K562 (cell line): ENCODE data around the gene AADAC. TPM values are rescaled to one million over a fixed set of nuclear protein-coding genes. Genes with fewer than 3 reads are reported as not detected.
A peak's percentile ranks its signal among the peaks of the same experiment; 100 is the strongest.

Source experiments
- ATAC-seq: fragments of 200-7000 bp; cut with Tn5 transposase; 3 replicates; pipeline ENCODE4 v1.9.1; 2020; ENCODE audit warnings: moderate library complexity
- BruUV-seq: library from RNA; stranded (reverse); fragments of 400-500 nt; replicated peaks from 2 replicates; lab custom pipeline; 2021; lab: Mats Ljungman, UMichigan
- CTCF ChIA-PET: fragments of 300-600 bp; formaldehyde crosslinking; extraction: SDS; loops from one replicate; lab custom pipeline; 2021; ENCODE audit warnings: low intra/inter-chr PET ratio; lab: Yijun Ruan, JAX
- POLR2A ChIA-PET: fragments of 300-600, 350-650 bp; sonication (Branson Sonifier 250); formaldehyde crosslinking; extraction: SDS; loops from one replicate; lab custom pipeline; 2021; ENCODE audit warnings: antibody characterized with exemption, inconsistent platforms; lab: Yijun Ruan, JAX
- DNase-seq, 4 experiments: peaks; one replicate each; pipeline versions ENCODE4 v3.0.0 to v3.0.0-alpha.2; 2011 to 2018; ENCODE audit warnings: low spot score in 3 of 4, mixed read lengths in 3 of 4; ENCODE audit errors: extremely low read depth in 1 of 4
- FAIRE-seq: peaks from 2 replicates; lab custom pipeline; 2011; peaks lifted over from hg19 to GRCh38; lab: Jason Lieb, UNC
- H2AFZ ChIP-seq: 2 replicates; pipeline ENCODE4 v1.6.0; 2011; ENCODE audit warnings: low read depth, low read length, control low read depth, inconsistent platforms
- H3K27ac ChIP-seq: fragments of 200-600 bp; 3 replicates; pipeline ENCODE4 v1.8.0; 2011; ENCODE audit warnings: low read depth, mild to moderate bottlenecking, control low read depth, inconsistent platforms, low read length, moderate library complexity, mixed read lengths; ENCODE audit errors: extremely low read depth
- H3K27me3 ChIP-seq, 2 experiments: fragments of 300-600 bp in 1 of 2; 2 replicates in 1 of 2; 3 replicates in 1 of 2; pipeline versions ENCODE4 v1.6.0 to v1.8.0; 2011; ENCODE audit warnings: inconsistent platforms in 2 of 2, low read length in 2 of 2, mild to moderate bottlenecking in 1 of 2, mixed read lengths in 1 of 2, moderate library complexity in 1 of 2; ENCODE audit not compliant: control insufficient read depth in 2 of 2, insufficient read depth in 2 of 2
- H3K36me3 ChIP-seq: fragments of 300-600 bp; 3 replicates; pipeline ENCODE4 v1.8.0; 2011; ENCODE audit warnings: mild to moderate bottlenecking, low read length, inconsistent platforms; ENCODE audit not compliant: control insufficient read depth, insufficient read depth
- H3K4me1 ChIP-seq, 2 experiments: fragments of 200-600 bp in 1 of 2; replicated peaks in 1 of 2; 2 replicates in 1 of 2; 3 replicates in 1 of 2; pipeline versions ENCODE4 v1.5.1 to v1.8.0; 2011; ENCODE audit warnings: inconsistent platforms in 2 of 2, low read length in 2 of 2, mild to moderate bottlenecking in 1 of 2, mixed read lengths in 1 of 2, moderate library complexity in 1 of 2; ENCODE audit not compliant: control insufficient read depth in 2 of 2, insufficient read depth in 2 of 2
- H3K4me2 ChIP-seq: 2 replicates; pipeline ENCODE4 v1.6.1; 2011; ENCODE audit warnings: low read length, control low read depth, inconsistent platforms, mixed read lengths; ENCODE audit not compliant: insufficient read depth
- H3K4me3 ChIP-seq: fragments of 200-600 bp; sonication (generic), shearing (Covaris generic); 2 replicates; pipeline ENCODE4 v1.5.1; 2016; ENCODE audit warnings: control low read depth, inconsistent platforms
- H3K79me2 ChIP-seq: fragments of 200-600 bp; 3 replicates; pipeline ENCODE4 v1.8.0; 2011; ENCODE audit warnings: low read length, inconsistent platforms; ENCODE audit not compliant: control insufficient read depth, insufficient read depth
- H3K9ac ChIP-seq, 2 experiments: 2 replicates each; pipeline versions ENCODE4 v1.6.0 to v1.6.1; 2011; ENCODE audit warnings: low read depth in 2 of 2, low read length in 2 of 2, control low read depth in 1 of 2, inconsistent platforms in 1 of 2, mild to moderate bottlenecking in 1 of 2, mixed read lengths in 1 of 2; ENCODE audit not compliant: insufficient read depth in 1 of 2
- H3K9me1 ChIP-seq: one replicate; pipeline ENCODE4 v1.6.0; 2011; ENCODE audit warnings: inconsistent platforms, mild to moderate bottlenecking, low read length, moderate library complexity; ENCODE audit not compliant: control insufficient read depth, insufficient read depth
- H3K9me3 ChIP-seq: replicated peaks from 2 replicates; pipeline ENCODE4 v1.5.1; 2011; ENCODE audit warnings: low read depth, low read length, inconsistent platforms; ENCODE audit not compliant: control insufficient read depth, insufficient read depth
- H4K20me1 ChIP-seq: replicated peaks from 2 replicates; pipeline ENCODE4 v1.6.1; 2011; ENCODE audit warnings: low read length, inconsistent platforms, mixed read lengths; ENCODE audit not compliant: control insufficient read depth, insufficient read depth
- CREM ChIP-seq: IDR thresholded peaks from 2 replicates; pipeline ENCODE4 v1.6.1; 2014; ENCODE audit warnings: antibody characterized with exemption, low read depth
- E2F3 ChIP-seq: fragments of 250-450 bp; sonication (Bioruptor Pico); IDR thresholded peaks from 2 replicates; pipeline ENCODE4 v1.4.0; 2020; ENCODE audit warnings: mild to moderate bottlenecking
- MAZ ChIP-seq, 2 experiments: fragments of 450-650 bp in 1 of 2; sonication (generic) in 1 of 2; formaldehyde crosslinking; IDR thresholded peaks in 1 of 2; conservative IDR thresholded peaks in 1 of 2; 2 replicates each; pipeline versions ENCODE4 v1.4.0 to v1.5.0; 2020; ENCODE audit warnings: mild to moderate bottlenecking in 1 of 2, missing genetic modification reagents in 1 of 2
- RFX5 ChIP-seq: IDR thresholded peaks from 2 replicates; pipeline ENCODE4 v1.6.1; 2011; ENCODE audit warnings: low read depth, mild to moderate bottlenecking, improper control_type of control experiment, low read length
- ZNF717 ChIP-seq: fragments of 250-450 bp; sonication (Bioruptor Pico); IDR thresholded peaks from 2 replicates; pipeline ENCODE4 v1.5.0; 2021
- WGBS: fragments of 100-300 bp; shearing (Covaris generic); methylation state at CpG from one replicate; pipeline ENCODE4 v1.1.6; 2016; ENCODE audit warnings: low coverage, mixed read lengths; ENCODE audit not compliant: insufficient coverage; ENCODE audit errors: missing lambda C conversion rate; 5-methylcytosine and 5-hydroxymethylcytosine counted together
- in situ Hi-C: fragments of 300-500 bp; cut with MboI; formaldehyde crosslinking; loops from 4 replicates; pipeline ENCODE4 v1.15.0; 2018; ENCODE audit warnings: inconsistent platforms, mixed read lengths
- intact Hi-C: fragments of 100-400 bp; cut with micrococcal nuclease; formaldehyde crosslinking; loops from 2 replicates; pipeline ENCODE4 v1.14.2; 2022
- polyA plus RNA-seq, 8 experiments: library from polyadenylated mRNA; depleted of rRNA in 4 of 8; stranded (reverse) in 5 of 8; unstranded in 3 of 8; fragments of >200 nt; fragmentation: Nextera tagmentation in 2 of 8; fragmentation: Illumina TruSeq in 1 of 8; extraction: Ambion mirVana in 2 of 8; extraction: Trizol in 1 of 8; gene quantifications; 2 replicates each; pipeline versions ENCODE4 v1.2.1 to v1.2.3, GENCODE V29; 2011 to 2014; ENCODE audit warnings: inconsistent platforms in 1 of 8, missing spikeins in 1 of 8
- total RNA-seq, 7 experiments: library from RNA; depleted of rRNA in 6 of 7; stranded (reverse); fragments of >200 nt in 6 of 7; fragmentation: Illumina TruSeq in 2 of 7; extraction: Trizol in 2 of 7; gene quantifications; 2 replicates each; pipeline versions ENCODE4 v1.2.1 to v1.2.3, GENCODE V29; 2011 to 2021; ENCODE audit warnings: low replicate concordance in 1 of 7
- TF ChIP-seq, protein P1 (sequence below), 3 experiments: fragments of 200-800 bp in 1 of 3; fragments of 250-450 bp in 1 of 3; fragments of 450-650 bp in 1 of 3; sonication (Bioruptor Pico) in 1 of 3; sonication (Bioruptor generic) in 1 of 3; formaldehyde crosslinking in 1 of 3; IDR thresholded peaks; 2 replicates each; pipeline versions ENCODE4 v1.6.1 to v1.8.0; 2016 to 2022; ENCODE audit warnings: mild to moderate bottlenecking in 2 of 3, missing genetic modification characterization in 2 of 3, missing compliant biosample characterization in 1 of 3, moderate library complexity in 1 of 3
- TF ChIP-seq, protein P2 (sequence below): sonication (generic); formaldehyde crosslinking; IDR thresholded peaks from 2 replicates; pipeline ENCODE4 v1.8.0; 2023; ENCODE audit warnings: mild to moderate bottlenecking, missing genetic modification reagents

The AADAC gene
- total and polyA plus RNA-seq, 9 of the 15 experiments (the other 6 are each of a cell fraction or from before 2014, with no cell fraction given): 0.47 TPM; not detected in 8

DNA sequence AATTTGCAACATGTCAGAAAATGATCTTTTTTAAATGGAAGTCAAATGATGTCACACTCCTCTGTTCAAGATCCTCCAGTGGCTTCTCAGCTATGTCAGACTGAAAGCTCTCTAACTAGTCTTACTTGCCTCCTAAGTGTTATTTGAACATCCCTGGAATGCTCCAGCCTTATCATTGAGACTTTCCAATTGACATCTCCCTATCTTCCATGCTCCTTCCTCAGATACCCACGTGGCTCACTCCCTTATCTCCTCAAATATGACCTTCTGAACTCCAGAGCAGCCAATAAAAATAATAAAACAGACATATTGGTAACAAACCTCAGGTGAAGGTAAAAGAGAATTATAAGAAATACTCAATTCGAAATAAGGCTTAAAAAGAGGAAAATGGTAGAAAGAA, 25.5 kb upstream of the AADAC start:
- Histone ChIP-seq H3K27me3 (no peaks in the 10 kb centered on the region), H3K9ac (no peak overlapping the region), H3K4me2 (no peak overlapping the region), H3K36me3 (no peaks in the 10 kb centered on the region), H3K4me3 (no peak overlapping the region), H2AFZ (peak overlapping the region; percentile 5), H3K4me1 (peaks cover 0 to 5% of the 10 kb centered on the region in 2 experiments; a peak in 1 of 5 replicates), H4K20me1 (no peaks in the 10 kb centered on the region), H3K9me3 (peaks cover 2% of the 10 kb centered on the region; the same call in 1 of the 2 replicates), H3K9me1 (no peaks in the 10 kb centered on the region), H3K79me2 (no peaks in the 10 kb centered on the region), H3K27ac (no peak overlapping the region)
- DNase-seq (no peak), ATAC-seq (no peak), FAIRE-seq (no peak)
- BruUV-seq: no TSS peak
- in situ Hi-C loops (no loop called here), intact Hi-C loops (no loop called here)
- ChIA-PET CTCF (no interaction called here), POLR2A (no interaction called here)
- TF ChIP-seq, protein P1, sequence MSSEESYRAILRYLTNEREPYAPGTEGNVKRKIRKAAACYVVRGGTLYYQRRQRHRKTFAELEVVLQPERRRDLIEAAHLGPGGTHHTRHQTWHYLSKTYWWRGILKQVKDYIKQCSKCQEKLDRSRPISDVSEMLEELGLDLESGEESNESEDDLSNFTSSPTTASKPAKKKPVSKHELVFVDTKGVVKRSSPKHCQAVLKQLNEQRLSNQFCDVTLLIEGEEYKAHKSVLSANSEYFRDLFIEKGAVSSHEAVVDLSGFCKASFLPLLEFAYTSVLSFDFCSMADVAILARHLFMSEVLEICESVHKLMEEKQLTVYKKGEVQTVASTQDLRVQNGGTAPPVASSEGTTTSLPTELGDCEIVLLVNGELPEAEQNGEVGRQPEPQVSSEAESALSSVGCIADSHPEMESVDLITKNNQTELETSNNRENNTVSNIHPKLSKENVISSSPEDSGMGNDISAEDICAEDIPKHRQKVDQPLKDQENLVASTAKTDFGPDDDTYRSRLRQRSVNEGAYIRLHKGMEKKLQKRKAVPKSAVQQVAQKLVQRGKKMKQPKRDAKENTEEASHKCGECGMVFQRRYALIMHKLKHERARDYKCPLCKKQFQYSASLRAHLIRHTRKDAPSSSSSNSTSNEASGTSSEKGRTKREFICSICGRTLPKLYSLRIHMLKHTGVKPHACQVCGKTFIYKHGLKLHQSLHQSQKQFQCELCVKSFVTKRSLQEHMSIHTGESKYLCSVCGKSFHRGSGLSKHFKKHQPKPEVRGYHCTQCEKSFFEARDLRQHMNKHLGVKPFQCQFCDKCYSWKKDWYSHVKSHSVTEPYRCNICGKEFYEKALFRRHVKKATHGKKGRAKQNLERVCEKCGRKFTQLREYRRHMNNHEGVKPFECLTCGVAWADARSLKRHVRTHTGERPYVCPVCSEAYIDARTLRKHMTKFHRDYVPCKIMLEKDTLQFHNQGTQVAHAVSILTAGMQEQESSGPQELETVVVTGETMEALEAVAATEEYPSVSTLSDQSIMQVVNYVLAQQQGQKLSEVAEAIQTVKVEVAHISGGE (CRISPR knock-in tag; IDR thresholded peaks at IDR 0.05): no peak
- TF ChIP-seq RFX5 (no peak), CREM (no peak), MAZ (CRISPR knock-in tag; conservative IDR thresholded peaks at IDR 0.05 in 1 of 2, IDR thresholded peaks at IDR 0.05 in 1 of 2) (no peak), E2F3 (CRISPR knock-in tag) (no peak), ZNF717 (CRISPR knock-in tag) (no peak)
- TF ChIP-seq, protein P2, sequence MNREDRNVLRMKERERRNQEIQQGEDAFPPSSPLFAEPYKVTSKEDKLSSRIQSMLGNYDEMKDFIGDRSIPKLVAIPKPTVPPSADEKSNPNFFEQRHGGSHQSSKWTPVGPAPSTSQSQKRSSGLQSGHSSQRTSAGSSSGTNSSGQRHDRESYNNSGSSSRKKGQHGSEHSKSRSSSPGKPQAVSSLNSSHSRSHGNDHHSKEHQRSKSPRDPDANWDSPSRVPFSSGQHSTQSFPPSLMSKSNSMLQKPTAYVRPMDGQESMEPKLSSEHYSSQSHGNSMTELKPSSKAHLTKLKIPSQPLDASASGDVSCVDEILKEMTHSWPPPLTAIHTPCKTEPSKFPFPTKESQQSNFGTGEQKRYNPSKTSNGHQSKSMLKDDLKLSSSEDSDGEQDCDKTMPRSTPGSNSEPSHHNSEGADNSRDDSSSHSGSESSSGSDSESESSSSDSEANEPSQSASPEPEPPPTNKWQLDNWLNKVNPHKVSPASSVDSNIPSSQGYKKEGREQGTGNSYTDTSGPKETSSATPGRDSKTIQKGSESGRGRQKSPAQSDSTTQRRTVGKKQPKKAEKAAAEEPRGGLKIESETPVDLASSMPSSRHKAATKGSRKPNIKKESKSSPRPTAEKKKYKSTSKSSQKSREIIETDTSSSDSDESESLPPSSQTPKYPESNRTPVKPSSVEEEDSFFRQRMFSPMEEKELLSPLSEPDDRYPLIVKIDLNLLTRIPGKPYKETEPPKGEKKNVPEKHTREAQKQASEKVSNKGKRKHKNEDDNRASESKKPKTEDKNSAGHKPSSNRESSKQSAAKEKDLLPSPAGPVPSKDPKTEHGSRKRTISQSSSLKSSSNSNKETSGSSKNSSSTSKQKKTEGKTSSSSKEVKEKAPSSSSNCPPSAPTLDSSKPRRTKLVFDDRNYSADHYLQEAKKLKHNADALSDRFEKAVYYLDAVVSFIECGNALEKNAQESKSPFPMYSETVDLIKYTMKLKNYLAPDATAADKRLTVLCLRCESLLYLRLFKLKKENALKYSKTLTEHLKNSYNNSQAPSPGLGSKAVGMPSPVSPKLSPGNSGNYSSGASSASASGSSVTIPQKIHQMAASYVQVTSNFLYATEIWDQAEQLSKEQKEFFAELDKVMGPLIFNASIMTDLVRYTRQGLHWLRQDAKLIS (CRISPR knock-in tag): no peak
- WGBS: 2% methylated on average over 2 of the region's 2 CpGs
